HepG2 (cell line): Measurements from ENCODE around the gene SF3A2. TPM values are rescaled to one million over a fixed set of nuclear protein-coding genes. Genes with fewer than 3 reads are reported as not detected.

Source experiments
- ATAD3A ChIP-seq: sonication (generic); formaldehyde crosslinking; IDR thresholded peaks from 2 replicates; pipeline ENCODE4 v1.4.0; 2020; ENCODE audit warnings: missing genetic modification reagents
- CEBPB ChIP-seq: IDR thresholded peaks from 2 replicates; pipeline ENCODE4 v1.6.1; 2011; ENCODE audit warnings: low read depth, low read length, improper control_type of control experiment, borderline replicate concordance
- E2F5 ChIP-seq: sonication (generic); formaldehyde crosslinking; conservative IDR thresholded peaks from 2 replicates; pipeline ENCODE4 v1.4.0; 2020; ENCODE audit warnings: missing genetic modification reagents
- EEA1 ChIP-seq: sonication (generic); formaldehyde crosslinking; IDR thresholded peaks from 2 replicates; pipeline ENCODE4 v1.5.1; 2020; ENCODE audit warnings: mild to moderate bottlenecking, missing genetic modification reagents, borderline replicate concordance
- FOXK2 ChIP-seq: fragments of 450-650 bp; IDR thresholded peaks from 2 replicates; pipeline ENCODE4 v1.6.1; 2016
- HMG20B ChIP-seq: conservative IDR thresholded peaks from 2 replicates; pipeline ENCODE4 v1.6.1; 2016; ENCODE audit warnings: missing genetic modification reagents, missing compliant biosample characterization
- HNRNPK ChIP-seq: fragments of 200-400 bp; formaldehyde crosslinking; IDR thresholded peaks from 2 replicates; pipeline ENCODE4 v1.6.1; 2018; ENCODE audit warnings: low read length, low read depth, moderate library complexity, mild to moderate bottlenecking; ENCODE audit not compliant: poor library complexity, severe bottlenecking
- KDM6A ChIP-seq: IDR thresholded peaks from 2 replicates; pipeline ENCODE4 v1.6.1; 2016; ENCODE audit warnings: low read depth
- KLF16 ChIP-seq, 2 experiments: sonication (generic) in 1 of 2; formaldehyde crosslinking in 1 of 2; IDR thresholded peaks; 2 replicates each; pipeline versions ENCODE4 v1.6.1 to v1.8.0; 2016 to 2023; ENCODE audit warnings: missing genetic modification reagents in 2 of 2, missing compliant biosample characterization in 1 of 2
- MIER2 ChIP-seq: IDR thresholded peaks from 2 replicates; pipeline ENCODE4 v1.6.1; 2016; ENCODE audit warnings: missing biosample characterization, missing genetic modification reagents
- RBM39 ChIP-seq: fragments of 200-400 bp; formaldehyde crosslinking; IDR thresholded peaks from one replicate; pipeline ENCODE4 v1.6.1; 2018; ENCODE audit warnings: antibody characterized with exemption, mild to moderate bottlenecking, low read depth, low read length; ENCODE audit not compliant: poor library complexity, severe bottlenecking
- SMAD9 ChIP-seq: sonication (generic); formaldehyde crosslinking; IDR thresholded peaks from 2 replicates; pipeline ENCODE4 v1.5.1; 2020; ENCODE audit warnings: mild to moderate bottlenecking, missing genetic modification reagents
- SMARCE1 ChIP-seq: fragments of 450-650 bp; IDR thresholded peaks from 2 replicates; pipeline ENCODE4 v1.6.1; 2017; ENCODE audit warnings: borderline replicate concordance
- SRY ChIP-seq: sonication (generic); formaldehyde crosslinking; IDR thresholded peaks from 2 replicates; pipeline ENCODE4 v1.8.0; 2022; ENCODE audit warnings: mild to moderate bottlenecking, missing genetic modification reagents
- THAP11 ChIP-seq: IDR thresholded peaks from 2 replicates; pipeline ENCODE4 v1.6.1; 2016; ENCODE audit warnings: missing biosample characterization, missing genetic modification reagents
- THAP8 ChIP-seq: sonication (generic); formaldehyde crosslinking; IDR thresholded peaks from 2 replicates; pipeline ENCODE4 v1.5.1; 2020; ENCODE audit warnings: missing genetic modification reagents, mild to moderate bottlenecking, borderline replicate concordance
- ZKSCAN1 ChIP-seq: fragments of 150-350 bp; IDR thresholded peaks from 2 replicates; pipeline ENCODE4 v1.6.1; 2014; ENCODE audit warnings: low read length
- ZNF124 ChIP-seq: sonication (generic); formaldehyde crosslinking; IDR thresholded peaks from 2 replicates; pipeline ENCODE4 v1.4.0; 2020; ENCODE audit warnings: missing genetic modification reagents
- ZNF224 ChIP-seq: sonication (generic); formaldehyde crosslinking; IDR thresholded peaks from 2 replicates; pipeline ENCODE4 v1.5.0; 2020; ENCODE audit warnings: mild to moderate bottlenecking, missing genetic modification reagents
- ZNF235 ChIP-seq: sonication (generic); formaldehyde crosslinking; IDR thresholded peaks from 2 replicates; pipeline ENCODE4 v1.8.1; 2023; ENCODE audit warnings: mild to moderate bottlenecking, missing genetic modification reagents, borderline replicate concordance
- ZNF260 ChIP-seq: sonication (generic); formaldehyde crosslinking; IDR thresholded peaks from 2 replicates; pipeline ENCODE4 v1.4.0; 2020; ENCODE audit warnings: missing genetic modification reagents, low read depth, mild to moderate bottlenecking, borderline replicate concordance
- ZNF432 ChIP-seq: sonication (generic); formaldehyde crosslinking; IDR thresholded peaks from 2 replicates; pipeline ENCODE4 v1.5.0; 2020; ENCODE audit warnings: missing genetic modification reagents, mild to moderate bottlenecking, borderline replicate concordance
- ZNF501 ChIP-seq: sonication (generic); formaldehyde crosslinking; IDR thresholded peaks from 2 replicates; pipeline ENCODE4 v1.5.1; 2020; ENCODE audit warnings: mild to moderate bottlenecking, moderate library complexity, missing genetic modification reagents
- ZNF543 ChIP-seq: sonication (generic); formaldehyde crosslinking; IDR thresholded peaks from 2 replicates; pipeline ENCODE4 v1.4.0; 2020; ENCODE audit warnings: mild to moderate bottlenecking, missing genetic modification reagents
- ZNF563 ChIP-seq: sonication (generic); formaldehyde crosslinking; IDR thresholded peaks from 2 replicates; pipeline ENCODE4 v1.8.0; 2022; ENCODE audit warnings: mild to moderate bottlenecking, moderate library complexity, missing genetic modification reagents
- ZNF772 ChIP-seq: sonication (generic); formaldehyde crosslinking; IDR thresholded peaks from 2 replicates; pipeline ENCODE4 v1.5.0; 2020; ENCODE audit warnings: mild to moderate bottlenecking, missing genetic modification reagents
- ZNF775 ChIP-seq: sonication (generic); formaldehyde crosslinking; IDR thresholded peaks from 2 replicates; pipeline ENCODE4 v1.4.0; 2020; ENCODE audit warnings: missing genetic modification reagents, mild to moderate bottlenecking, moderate library complexity, borderline replicate concordance
- ZNF792 ChIP-seq: IDR thresholded peaks from 2 replicates; pipeline ENCODE4 v1.6.1; 2016
- ZSCAN12 ChIP-seq: sonication (generic); formaldehyde crosslinking; IDR thresholded peaks from 2 replicates; pipeline ENCODE4 v1.9.0; 2021; ENCODE audit warnings: mild to moderate bottlenecking, missing genetic modification reagents
- polyA plus RNA-seq, 8 experiments: library from polyadenylated mRNA; depleted of rRNA in 3 of 8; stranded (reverse) in 7 of 8; unstranded in 1 of 8; fragments of >200 nt; fragmentation: Illumina TruSeq in 4 of 8; extraction: Trizol in 4 of 8; gene quantifications; 2 replicates each; pipeline versions ENCODE4 v1.2.1 to v1.2.3, GENCODE V29; 2011 to 2016; ENCODE audit warnings: low read depth in 4 of 8, missing spikeins in 1 of 8, mixed read lengths in 1 of 8; ENCODE audit not compliant: insufficient read depth in 1 of 8
- total RNA-seq, 5 experiments: library from RNA; depleted of rRNA; stranded (reverse); fragments of >200 nt; fragmentation: Illumina TruSeq; extraction: Trizol; gene quantifications; 2 replicates each; pipeline ENCODE4 v1.2.3, GENCODE V29; 2016; ENCODE audit warnings: low read depth in 1 of 5
- TF ChIP-seq, protein P1 (sequence below): sonication (generic); formaldehyde crosslinking; IDR thresholded peaks from 2 replicates; pipeline ENCODE4 v1.8.0; 2022; ENCODE audit warnings: missing genetic modification reagents, mild to moderate bottlenecking, inconsistent platforms, borderline replicate concordance

Gene SF3A2
- total and polyA plus RNA-seq, 2 of the 13 experiments (the other 11 are each of a cell fraction or from before 2014, with no cell fraction given) = 8.6 to 8.8 TPM

DNA sequence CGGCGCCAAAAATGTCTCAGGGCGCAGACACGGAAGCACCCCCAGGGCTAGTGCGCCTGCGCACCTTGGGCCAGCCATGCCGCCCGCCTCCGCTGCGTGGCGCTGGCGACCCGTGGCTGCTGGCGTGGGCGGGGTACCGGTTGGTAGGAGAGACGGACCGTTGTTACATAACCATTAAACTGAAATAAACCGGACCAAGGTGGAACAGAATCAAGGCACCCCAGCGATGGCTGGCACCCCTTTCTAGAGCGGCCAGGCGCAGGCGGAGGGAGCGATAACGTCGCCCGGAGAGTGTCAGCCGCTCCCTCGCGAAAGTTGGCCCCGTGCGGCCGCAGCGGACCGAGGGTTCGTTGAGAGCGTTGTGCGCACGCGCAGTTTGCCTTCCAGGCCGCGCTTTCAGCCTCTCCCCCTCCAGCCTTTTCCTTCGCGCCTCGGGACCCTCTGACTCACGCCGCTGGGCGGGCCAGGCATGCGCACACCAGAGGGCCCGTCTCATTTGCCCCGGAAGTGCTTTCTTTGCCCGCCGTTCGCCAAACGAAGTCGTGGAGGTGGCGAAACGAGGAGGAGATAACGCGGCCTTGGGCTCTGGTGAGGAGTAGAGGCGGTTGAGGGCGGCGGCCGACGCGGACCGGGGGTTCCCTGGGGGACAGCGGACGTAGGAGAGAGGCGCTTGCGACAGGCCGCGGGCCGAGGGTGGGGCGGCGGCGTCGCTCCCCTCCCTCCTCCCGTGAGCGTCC is at the start of gene SF3A2, which contains the start of gene PLEKHJ1 (continued):
- TF ChIP-seq E2F5 (CRISPR knock-in tag) (peak; percentile 89), ZNF792 (CRISPR knock-in tag) (peak; percentile 88), CEBPB (peak; percentile 62), SRY (CRISPR knock-in tag) (peak; percentile 81), HMG20B (peak; percentile 82), MIER2 (CRISPR knock-in tag) (peak; percentile 40), THAP11 (CRISPR knock-in tag) (peak; percentile 92), ZNF224 (CRISPR knock-in tag) (peak; percentile 85; the same call in 1 of the 2 replicates), HNRNPK (peak; percentile 39), RBM39 (peak; percentile 99), ZNF432 (no peak), ZNF563 (CRISPR knock-in tag) (peak; percentile 98), THAP8 (CRISPR knock-in tag) (peak; percentile 98; the same call in 1 of the 2 replicates), ATAD3A (0 out of 2 replicates have a peak, but pooled peaks have one; percentile 29), KLF16 (CRISPR knock-in tag; IDR thresholded peaks at IDR 0.05) (peak in 1 of 2 experiments; percentile 66; a peak in 1 of 4 replicates), ZNF501 (CRISPR knock-in tag) (peak; percentile 96), SMARCE1 (no peak), EEA1 (peak; percentile 88; the same call in 1 of the 2 replicates), ZNF124 (CRISPR knock-in tag) (peak; percentile 80; the same call in 1 of the 2 replicates), SMAD9 (CRISPR knock-in tag) (no peak), FOXK2 (no peak), KDM6A (CRISPR knock-in tag) (no peak), ZNF543 (peak; percentile 48; the same call in 1 of the 2 replicates), ZNF235 (CRISPR knock-in tag) (peak; percentile 92), ZNF775 (CRISPR knock-in tag) (no peak), ZNF260 (0 out of 2 replicates have a peak, but pooled peaks have one; percentile 23), ZSCAN12 (0 out of 2 replicates have a peak, but pooled peaks have one; percentile 57), ZKSCAN1 (no peak), ZNF772 (CRISPR knock-in tag) (peak; percentile 75)
- TF ChIP-seq, protein P1, sequence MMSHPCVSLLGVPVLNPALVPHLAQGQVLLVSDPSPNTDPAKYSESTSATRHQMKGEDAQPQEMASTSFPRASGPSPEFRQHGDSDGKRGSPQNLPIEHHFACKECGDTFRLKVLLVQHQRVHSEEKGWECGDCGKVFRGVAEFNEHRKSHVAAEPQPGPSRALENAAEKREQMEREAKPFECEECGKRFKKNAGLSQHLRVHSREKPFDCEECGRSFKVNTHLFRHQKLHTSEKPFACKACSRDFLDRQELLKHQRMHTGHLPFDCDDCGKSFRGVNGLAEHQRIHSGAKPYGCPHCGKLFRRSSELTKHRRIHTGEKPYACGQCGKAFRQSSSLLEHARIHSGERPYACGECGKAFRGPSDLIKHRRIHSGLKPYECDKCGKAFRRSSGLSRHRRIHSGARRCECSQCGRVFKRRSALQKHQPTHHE = peak; percentile 94
